IMR-90 (cell line): ENCODE data around the gene H2BK1. TPM values are rescaled to one million over a fixed set of nuclear protein-coding genes. Genes with fewer than 3 reads are reported as not detected.

Source experiments
- ATAC-seq: fragments of 200-7000 bp; cut with Tn5 transposase; 2 replicates; pipeline ENCODE4 v1.9.1; 2020; ENCODE audit warnings: low read depth, mild to moderate bottlenecking, moderate library complexity
- BruUV-seq: library from RNA; stranded (reverse); fragments of 400-500 nt; replicated peaks from 2 replicates; lab custom pipeline; 2021; lab: Mats Ljungman, UMichigan
- CTCF ChIA-PET: fragments of 300-600 bp; formaldehyde crosslinking; extraction: SDS; loops from one replicate; lab custom pipeline; 2021; ENCODE audit warnings: antibody characterized with exemption; lab: Yijun Ruan, JAX
- POLR2A ChIA-PET: fragments of 300-600 bp; sonication (Branson Sonifier 250); formaldehyde crosslinking; loops from one replicate; lab custom pipeline; 2022; ENCODE audit warnings: antibody characterized with exemption; ENCODE audit not compliant: unreplicated experiment; lab: Charles Lee
- DNase-seq: peaks from one replicate; pipeline ENCODE4 v3.0.0; 2013
- H2AFZ ChIP-seq: replicated peaks from 2 replicates; pipeline ENCODE3; 2013; ENCODE audit warnings: low read length, mild to moderate bottlenecking; ENCODE audit not compliant: poor library complexity
- H2AK5ac ChIP-seq: 2 replicates; pipeline ENCODE4 v1.6.1; 2013; ENCODE audit warnings: low read depth, low read length, inconsistent platforms
- H2AK9ac ChIP-seq: replicated peaks from 2 replicates; pipeline ENCODE3; 2013; ENCODE audit warnings: mild to moderate bottlenecking, low read depth, low read length, moderate library complexity; ENCODE audit not compliant: poor library complexity
- H2BK120ac ChIP-seq: 2 replicates; pipeline ENCODE4 v1.6.1; 2013; ENCODE audit warnings: low read depth, low read length, inconsistent platforms
- H2BK15ac ChIP-seq: 3 replicates; pipeline ENCODE4 v1.6.1; 2013; ENCODE audit warnings: low read depth, low read length, inconsistent platforms
- H2BK20ac ChIP-seq: 2 replicates; pipeline ENCODE4 v1.6.1; 2013; ENCODE audit warnings: low read depth, mild to moderate bottlenecking, inconsistent platforms, low read length, moderate library complexity
- H2BK5ac ChIP-seq: 2 replicates; pipeline ENCODE4 v1.6.1; 2013; ENCODE audit warnings: mild to moderate bottlenecking, low read depth, low read length, inconsistent platforms; ENCODE audit not compliant: poor library complexity, severe bottlenecking
- H3K14ac ChIP-seq: replicated peaks from 2 replicates; pipeline ENCODE4 v1.6.1; 2013; ENCODE audit warnings: low read depth, low read length, inconsistent platforms
- H3K18ac ChIP-seq: 2 replicates; pipeline ENCODE4 v1.6.1; 2013; ENCODE audit warnings: low read depth, low read length, control low read depth
- H3K23ac ChIP-seq: 2 replicates; pipeline ENCODE4 v1.6.1; 2013; ENCODE audit warnings: low read depth, low read length, inconsistent platforms
- H3K27ac ChIP-seq: 2 replicates; pipeline ENCODE4 v1.5.1; 2013; ENCODE audit warnings: mild to moderate bottlenecking, control low read depth, low read length; ENCODE audit not compliant: insufficient read depth
- H3K27me3 ChIP-seq: 2 replicates; pipeline ENCODE4 v1.6.1; 2013; ENCODE audit warnings: low read length; ENCODE audit not compliant: control insufficient read depth, insufficient read depth
- H3K36me3 ChIP-seq: 2 replicates; pipeline ENCODE4 v1.6.1; 2013; ENCODE audit warnings: low read length, mixed read lengths; ENCODE audit not compliant: control insufficient read depth, insufficient read depth
- H3K4ac ChIP-seq: 2 replicates; pipeline ENCODE4 v1.6.1; 2013; ENCODE audit warnings: low read depth, low read length, inconsistent platforms
- H3K4me1 ChIP-seq: 2 replicates; pipeline ENCODE4 v1.6.1; 2013; ENCODE audit warnings: low read length, mixed read lengths; ENCODE audit not compliant: control insufficient read depth, insufficient read depth
- H3K4me2 ChIP-seq: 2 replicates; pipeline ENCODE4 v1.6.1; 2013; ENCODE audit warnings: low read depth, mild to moderate bottlenecking, control low read depth, low read length, moderate library complexity
- H3K4me3 ChIP-seq: 2 replicates; pipeline ENCODE4 v1.5.1; 2013; ENCODE audit warnings: low read depth, mild to moderate bottlenecking, control low read depth, low read length, moderate library complexity; ENCODE audit not compliant: insufficient read depth
- H3K56ac ChIP-seq: 2 replicates; pipeline ENCODE4 v1.6.1; 2013; ENCODE audit warnings: low read length, inconsistent platforms; ENCODE audit not compliant: insufficient read depth; ENCODE audit errors: extremely low read depth
- H3K79me1 ChIP-seq, 2 experiments: 2 replicates each; pipeline ENCODE4 v1.6.1; 2013; ENCODE audit warnings: low read length in 2 of 2, inconsistent platforms in 1 of 2, low read depth in 1 of 2
- H3K9ac ChIP-seq: 2 replicates; pipeline ENCODE4 v1.6.1; 2013; ENCODE audit warnings: low read depth, low read length, control low read depth
- H3K9me1 ChIP-seq: 2 replicates; pipeline ENCODE4 v1.6.1; 2013; ENCODE audit warnings: low read length, inconsistent platforms; ENCODE audit not compliant: insufficient read depth
- H3K9me3 ChIP-seq: 2 replicates; pipeline ENCODE4 v1.6.1; 2013; ENCODE audit warnings: low read length; ENCODE audit not compliant: control insufficient read depth, insufficient read depth
- H4K20me1 ChIP-seq: 2 replicates; pipeline ENCODE4 v1.6.1; 2013; ENCODE audit warnings: low read length, inconsistent platforms; ENCODE audit not compliant: insufficient read depth
- H4K5ac ChIP-seq: 2 replicates; pipeline ENCODE4 v1.6.1; 2013; ENCODE audit warnings: mild to moderate bottlenecking, low read depth, low read length, control low read depth
- H4K8ac ChIP-seq, 2 experiments: 2 replicates each; pipeline ENCODE4 v1.6.1; 2013; ENCODE audit warnings: low read depth in 2 of 2, low read length in 2 of 2, control low read depth in 1 of 2, inconsistent platforms in 1 of 2
- H4K91ac ChIP-seq: 2 replicates; pipeline ENCODE4 v1.6.1; 2013; ENCODE audit warnings: low read depth, low read length, inconsistent platforms; ENCODE audit not compliant: insufficient read depth
- BHLHE40 ChIP-seq: fragments of 150-350 bp; IDR thresholded peaks from 2 replicates; pipeline ENCODE4 v1.6.1; 2016; ENCODE audit warnings: mild to moderate bottlenecking, low read depth, low read length
- ELK1 ChIP-seq: fragments of 150-350 bp; IDR thresholded peaks from 2 replicates; pipeline ENCODE4 v1.6.1; 2016; ENCODE audit warnings: low read depth, mild to moderate bottlenecking, low read length, moderate library complexity, borderline replicate concordance
- FOS ChIP-seq: fragments of 150-350 bp; IDR thresholded peaks from 2 replicates; pipeline ENCODE4 v1.6.1; 2016; ENCODE audit warnings: low read depth, low read length
- MAFK ChIP-seq: IDR thresholded peaks from 2 replicates; pipeline ENCODE4 v1.6.1; 2012; ENCODE audit warnings: low read depth, low read length, improper control_type of control experiment
- MAZ ChIP-seq: IDR thresholded peaks from 2 replicates; pipeline ENCODE4 v1.6.1; 2012; ENCODE audit warnings: low read depth, mild to moderate bottlenecking, low read length, improper control_type of control experiment, moderate library complexity, borderline replicate concordance
- MXI1 ChIP-seq: IDR thresholded peaks from 2 replicates; pipeline ENCODE4 v1.6.1; 2012; ENCODE audit warnings: low read depth, mild to moderate bottlenecking, low read length, moderate library complexity, borderline replicate concordance
- NFE2L2 ChIP-seq: fragments of 150-350 bp; IDR thresholded peaks from 2 replicates; pipeline ENCODE4 v1.6.1; 2016; ENCODE audit warnings: low read depth, mild to moderate bottlenecking, low read length
- POLR2A ChIP-seq: IDR thresholded peaks from 2 replicates; pipeline ENCODE4 v1.6.1; 2012; ENCODE audit warnings: mild to moderate bottlenecking, low read depth, low read length
- USF2 ChIP-seq: fragments of 150-350 bp; IDR thresholded peaks from 2 replicates; pipeline ENCODE4 v1.6.1; 2017; ENCODE audit warnings: mild to moderate bottlenecking, antibody characterized with exemption, low read length, low read depth
- WGBS, 2 experiments: methylation state at CpG; one replicate each; pipeline versions ENCODE4 v1.1.5 to v1.1.7; 2013; ENCODE audit warnings: missing lambda C conversion rate in 2 of 2; ENCODE audit not compliant: insufficient read length in 1 of 2; ENCODE audit errors: extremely low coverage in 2 of 2; 5-methylcytosine and 5-hydroxymethylcytosine counted together
- dilution Hi-C: fragments of 300-500 bp; cut with HindIII; formaldehyde crosslinking; loops from one replicate; pipeline ENCODE4 v1.14.3; 2018; ENCODE audit warnings: low sequenced_read_pairs; ENCODE audit not compliant: unreplicated experiment
- in situ Hi-C: fragments of 300-500 bp; cut with MboI; formaldehyde crosslinking; loops from 3 replicates; pipeline ENCODE4 v1.14.3; 2019; ENCODE audit warnings: low sequenced_read_pairs, inconsistent platforms, mixed read lengths
- intact Hi-C: fragments of 100-400 bp; cut with micrococcal nuclease; formaldehyde crosslinking; loops from 2 replicates; pipeline ENCODE4 v1.10.0; 2022
- polyA plus RNA-seq, 3 experiments: library from polyadenylated mRNA; depleted of rRNA; stranded (reverse); fragments of >200 nt; gene quantifications; 2 replicates each; pipeline ENCODE4 v1.2.3, GENCODE V29; 2012; ENCODE audit warnings: low replicate concordance in 1 of 3
- total RNA-seq: library from RNA; depleted of rRNA; stranded (reverse); fragments of >200 nt; gene quantifications from 2 replicates; pipeline ENCODE4 v1.2.3, GENCODE V29; 2012

Gene H2BK1
- total and polyA plus RNA-seq, 2 of the 4 experiments (the other 2 are of a cell fraction), result not detected

- POLR2A ChIA-PET, result interaction anchor here (0.6 kb wide), 2 partner anchors 11 to 19 kb away, joined by 4 read pairs; no protein-coding TSS in a partner anchor
- Histone ChIP-seq H3K9ac (peak overlapping the region; percentile 85), H4K5ac (peak overlapping the region; percentile 43), H3K27ac (peak overlapping the region; percentile 84), H2BK15ac (no peak overlapping the region), H2AK5ac (peak overlapping the region; percentile 91), H3K9me3 (no peaks in the 10 kb centered on the region), H3K27me3 (no peaks in the 10 kb centered on the region), H2BK20ac (no peak overlapping the region), H3K4me1 (peaks cover 12% of the 10 kb centered on the region), H4K91ac (peak overlapping the region; percentile 89), H2AK9ac (peak overlapping the region; percentile 100), H4K20me1 (peaks cover 54% of the 10 kb centered on the region), H3K4me2 (peak overlapping the region; percentile 69), H3K18ac (peak overlapping the region; percentile 0; the same call in 1 of the 2 replicates), H3K79me1 (peaks cover 0 to 55% of the 10 kb centered on the region in 2 experiments; a peak in 2 of 4 replicates), H3K4me3 (peak overlapping the region; percentile 76), H2AFZ (peak overlapping the region; percentile 99), H2BK120ac (peak overlapping the region; percentile 26; the same call in 1 of the 2 replicates), H3K23ac (peak overlapping the region; percentile 72), H3K4ac (peak overlapping the region; percentile 95), H3K14ac (peak overlapping the region; percentile 82), H4K8ac (peak overlapping the region; percentile 79 to 84), H2BK5ac (peak overlapping the region; percentile 64), H3K36me3 (peaks cover 34% of the 10 kb centered on the region), H3K9me1 (peaks cover 4% of the 10 kb centered on the region; the same call in 1 of the 2 replicates), H3K56ac (peak overlapping the region; percentile 89)
- dilution Hi-C loops (no loop called here), intact Hi-C loops (no loop called here), in situ Hi-C loops (no loop called here)
- no TSS peak for BruUV-seq
- DNase-seq (peak; percentile 89), ATAC-seq (peak; percentile 77)
- 3% methylated on average over 22 of the region's 36 CpGs; no CpG with 5 or more reads in 1 of the 2 experiments for WGBS, 2 experiments
- CTCF ChIA-PET, result interaction anchor here (1.0 to 1.5 kb wide), 2 partner anchors 11 kb away, joined by 5 to 6 read pairs; no protein-coding TSS in a partner anchor
- TF ChIP-seq MAFK (peak; percentile 52), BHLHE40 (no peak), USF2 (no peak), MXI1 (peak; percentile 87; the same call in 1 of the 2 replicates), FOS (peak; percentile 62), ELK1 (no peak), POLR2A (peak; percentile 91), MAZ (peak; percentile 30; the same call in 1 of the 2 replicates), NFE2L2 (peak; percentile 82)
These were observed 22.8 kb upstream of the H2BK1 start for GRCh38 chr7:151232917-151233701.
